Right forelimb (tissue), 1 donor: ENCODE results near the gene SORBS2.
"Not testable (repeated sequence)": the region's sequence is repeated elsewhere in the genome, so short reads cannot be mapped to it uniquely, and the experiment has no call there.

ENCODE experiments used
- DNase-seq: peaks from one replicate; pipeline ENCODE4 v3.0.0-alpha.2; 2018

Gene SORBS2

DNA sequence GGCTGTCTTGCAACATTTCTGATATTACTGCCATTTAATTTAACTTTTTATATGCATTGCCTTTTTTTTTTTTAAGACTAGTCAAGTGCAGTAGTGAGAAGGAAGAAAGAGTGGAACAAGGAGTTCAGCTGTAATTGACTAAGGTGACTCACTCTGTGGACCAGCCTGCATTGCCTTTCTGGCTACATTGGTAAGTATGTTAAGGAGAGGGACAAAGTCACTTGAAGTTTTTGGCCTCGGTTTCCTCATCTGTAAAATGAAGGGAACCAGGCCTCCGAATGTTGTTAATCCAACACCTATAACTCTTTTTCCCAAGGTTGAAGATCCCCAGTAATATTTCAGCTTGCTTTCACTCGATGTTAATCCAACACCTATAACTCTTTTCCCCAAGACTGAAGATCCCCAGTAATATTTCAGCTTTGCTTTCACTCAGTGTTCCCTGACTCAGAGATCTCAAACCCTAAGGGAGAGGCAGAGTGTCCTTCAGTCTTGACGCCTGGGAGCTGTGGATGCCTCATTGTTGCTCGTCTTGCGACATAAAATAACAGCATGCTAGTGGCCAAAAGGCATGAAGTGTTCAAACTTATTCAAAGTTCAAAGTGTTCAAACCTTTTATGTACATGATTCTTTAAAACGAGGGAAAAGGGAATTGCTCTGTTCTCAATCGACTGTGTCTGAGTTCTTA lies 102.0 kb downstream of the SORBS2 start:
- DNase-seq, result no peak

DNA sequence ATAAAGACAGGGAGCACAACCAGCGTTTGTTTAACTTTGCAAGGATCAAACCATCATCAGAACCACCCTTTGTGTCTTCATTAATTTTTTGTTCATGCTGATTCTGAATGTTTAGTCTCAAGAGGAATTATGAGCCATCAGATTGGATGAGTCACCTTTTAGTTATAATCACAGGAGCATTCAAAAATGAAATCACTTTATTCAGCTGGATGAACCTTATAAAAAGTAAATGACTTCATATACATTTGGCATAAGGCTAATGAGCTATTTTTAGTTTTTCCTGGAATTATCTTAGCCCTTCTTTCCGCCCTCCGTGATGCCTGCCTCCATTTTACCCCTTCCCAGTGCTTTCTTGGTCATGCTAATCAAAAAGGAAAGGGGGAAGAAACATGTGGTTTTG lies 103.6 kb downstream of the SORBS2 start:
- DNase-seq, result no peak

- not testable (repeated sequence) for DNase-seq
Measured at GRCh38 chr4:185707622-185708021, 104.4 kb downstream of the SORBS2 start.

DNA sequence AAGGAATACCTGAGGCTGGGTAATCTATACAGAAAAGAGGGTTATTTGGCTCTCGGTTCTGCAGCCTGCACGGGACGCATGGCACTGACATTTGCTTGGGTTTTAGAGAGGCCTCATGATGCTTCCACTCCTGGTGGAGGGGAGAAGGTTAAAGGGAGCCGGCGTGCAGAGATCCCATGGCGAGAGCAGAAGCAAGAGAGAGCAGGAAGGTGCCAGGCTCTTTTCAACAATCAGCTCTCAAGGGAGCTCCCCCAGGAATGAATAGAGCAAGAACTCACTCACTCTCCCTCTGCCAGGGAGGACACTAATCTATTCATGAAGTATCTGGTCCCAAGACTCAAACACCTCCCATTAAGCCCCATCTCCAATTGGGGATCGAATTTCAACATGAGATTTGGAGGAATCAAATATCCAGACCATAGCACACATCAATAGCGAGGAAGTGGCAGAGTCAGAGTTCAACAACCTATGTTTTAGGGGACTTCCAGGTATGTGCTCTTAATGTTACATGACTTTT lies 109.8 kb downstream of the SORBS2 start:
- no peak for DNase-seq

GRCh38 chr4:185700630-185701029 lies 111.4 kb downstream of the SORBS2 start:
- no peak for DNase-seq

- no peak for DNase-seq
Measured at GRCh38 chr4:185700048-185700447, 111.9 kb downstream of the SORBS2 start.

GRCh38 chr4:185697488-185697887 lies 114.5 kb downstream of the SORBS2 start:
- DNase-seq, result no peak

GRCh38 chr4:185695743-185696142 lies 116.3 kb downstream of the SORBS2 start:
- DNase-seq, result no peak

GRCh38 chr4:185693548-185694215 lies 118.3 kb downstream of the SORBS2 start:
- no peak for DNase-seq

GRCh38 chr4:185689407-185689806 lies 122.6 kb downstream of the SORBS2 start:
- DNase-seq, result no peak

DNA sequence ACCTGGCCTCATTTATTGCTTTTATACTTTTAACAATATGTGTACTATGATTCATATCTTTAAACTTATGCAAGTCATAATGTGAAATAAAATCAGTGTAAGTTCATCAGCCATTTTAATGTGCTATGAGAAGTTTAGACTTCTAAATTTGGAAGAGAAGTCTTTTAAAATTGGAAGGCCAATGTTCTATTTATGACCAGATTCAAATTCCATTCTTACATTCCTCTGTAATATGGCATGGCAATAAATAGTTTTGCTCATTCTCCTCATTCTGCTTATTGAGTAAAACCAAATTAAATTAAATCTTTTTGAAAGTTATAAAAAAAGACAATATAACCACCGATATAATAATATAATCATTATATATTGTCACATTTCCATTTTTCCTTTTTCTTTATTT lies 126.2 kb downstream of the SORBS2 start:
- DNase-seq, result no peak

DNA sequence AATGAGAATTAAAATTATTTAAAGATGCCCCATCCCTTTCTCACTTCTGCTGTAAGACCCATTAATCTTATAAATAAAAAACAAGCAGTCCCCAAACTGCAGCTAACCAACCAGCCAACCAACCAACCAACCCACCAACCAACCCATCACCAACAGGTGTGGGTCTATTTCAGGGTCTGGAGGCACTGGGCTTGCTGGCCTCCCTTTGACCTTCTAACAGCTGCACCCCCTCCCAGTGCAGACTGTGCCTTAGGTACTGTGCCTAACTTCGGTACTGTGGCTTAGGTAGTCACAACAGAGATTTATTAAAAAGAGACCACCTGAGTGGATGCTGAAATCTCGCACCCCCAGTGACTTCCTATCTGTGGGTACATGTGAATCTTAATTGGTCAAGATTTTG lies 128.1 kb downstream of the SORBS2 start:
- DNase-seq, result no peak

DNA sequence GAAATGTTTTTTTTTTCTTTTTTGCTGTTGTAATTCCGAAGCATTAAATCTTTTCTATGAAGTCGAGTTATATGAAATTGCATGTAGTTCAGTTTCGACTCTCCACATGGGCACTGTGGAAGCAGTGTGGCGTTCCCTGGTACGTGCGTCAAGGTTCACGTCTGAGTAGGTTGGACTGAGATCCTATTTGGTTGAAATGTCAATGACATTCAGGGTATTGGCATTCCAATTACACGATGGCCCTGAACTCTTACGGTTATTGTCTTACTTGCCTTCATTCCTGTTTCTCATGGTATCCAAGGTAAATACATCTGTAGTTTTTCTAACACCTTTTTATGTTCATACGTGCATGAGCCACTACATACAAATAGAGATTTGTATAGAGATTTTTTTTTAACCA lies 128.8 kb downstream of the SORBS2 start:
- no peak for DNase-seq

DNA sequence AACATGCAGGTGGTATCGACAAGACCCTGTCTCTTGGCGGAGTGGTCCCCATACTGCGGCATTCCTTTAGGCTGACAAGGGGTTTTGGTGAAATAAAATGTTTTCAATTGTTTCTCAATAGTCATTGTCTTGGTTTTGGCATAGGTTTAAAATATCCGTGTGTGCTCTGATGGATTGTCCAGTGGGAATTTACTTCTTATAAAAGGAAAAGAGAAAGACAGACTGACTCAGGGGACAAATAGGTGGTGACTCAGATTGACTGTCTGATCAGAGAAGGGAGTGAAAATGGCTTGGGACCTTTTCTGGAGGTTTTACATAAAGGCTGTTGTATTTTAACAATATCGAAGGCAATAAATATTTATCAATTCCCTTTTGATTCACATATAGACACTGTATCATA lies 129.8 kb downstream of the SORBS2 start:
- DNase-seq, result no peak

GRCh38 chr4:185681604-185682003 lies 130.4 kb downstream of the SORBS2 start:
- DNase-seq, result no peak

GRCh38 chr4:185680617-185681016 lies 131.4 kb downstream of the SORBS2 start:
- no peak for DNase-seq

DNA sequence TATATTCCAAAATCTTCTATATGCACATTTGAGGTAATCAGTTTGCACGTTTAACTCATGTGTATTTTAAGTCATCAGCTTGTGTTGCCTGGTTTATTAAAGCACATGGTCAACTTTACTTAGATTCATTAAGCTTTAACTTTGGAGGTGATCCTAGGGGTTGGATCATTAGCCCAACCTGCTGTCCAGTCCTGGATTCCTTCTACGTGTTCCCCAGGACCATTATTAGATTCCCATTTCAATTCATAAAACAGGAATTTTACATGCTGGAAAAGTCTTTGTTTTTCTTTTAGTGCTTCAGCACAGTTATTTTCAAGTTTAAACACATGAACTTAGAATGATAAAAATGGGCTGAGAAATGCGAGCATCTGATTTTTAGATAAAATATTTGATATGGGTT lies 132.5 kb downstream of the SORBS2 start:
- no peak for DNase-seq

DNA sequence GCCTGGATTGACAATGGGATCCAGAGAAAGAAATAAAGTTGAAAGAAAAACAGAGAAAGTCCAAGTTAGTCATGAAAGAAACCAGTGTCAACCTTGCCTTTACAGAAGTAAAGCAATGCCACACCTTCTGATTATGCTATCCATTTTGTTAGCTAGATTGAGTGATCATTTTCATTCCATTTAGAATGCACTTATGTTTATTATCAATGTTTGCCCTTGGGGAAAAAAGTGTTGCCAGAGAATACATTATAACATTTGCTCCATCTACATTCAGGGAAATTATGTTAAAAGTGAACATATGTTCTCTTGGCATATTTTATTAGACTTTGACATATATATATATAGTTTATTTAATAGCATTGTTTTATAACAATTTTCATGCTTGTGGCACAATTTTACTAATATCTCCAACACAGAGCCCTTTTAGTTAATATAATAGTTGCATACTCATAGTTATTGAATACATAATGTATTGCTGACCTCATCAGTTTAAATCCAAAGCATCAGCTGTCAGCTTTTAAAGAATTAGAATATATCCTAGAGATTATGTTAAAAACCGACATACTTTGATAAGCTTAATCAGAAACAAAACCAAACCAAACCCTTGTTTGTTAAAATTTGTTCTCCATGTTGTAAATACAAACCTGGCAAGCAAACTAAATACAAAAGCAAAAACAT lies 134.2 kb downstream of the SORBS2 start:
- DNase-seq, result no peak

DNA sequence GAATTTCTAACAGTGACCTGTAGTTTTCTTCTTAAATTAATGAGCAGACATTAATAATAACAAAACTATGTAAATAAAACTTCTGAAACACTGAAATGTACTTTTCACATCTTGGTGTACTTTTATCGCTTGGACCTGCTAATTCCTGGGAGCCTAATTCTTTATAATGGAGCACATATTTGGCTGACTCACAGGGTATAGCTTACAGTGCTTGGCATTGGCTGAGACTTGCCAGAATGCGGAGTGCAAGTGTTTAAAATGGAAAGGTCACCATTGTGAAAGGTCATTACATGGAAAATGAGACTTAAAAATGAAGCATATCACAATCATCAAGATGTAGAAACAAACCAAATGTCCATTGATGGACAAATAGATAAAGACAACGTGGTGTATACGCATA lies 139.4 kb downstream of the SORBS2 start:
- DNase-seq, result no peak

GRCh38 chr4:185672151-185672550 lies 139.8 kb downstream of the SORBS2 start:
- no peak for DNase-seq

GRCh38 chr4:185671496-185671895 lies 140.5 kb downstream of the SORBS2 start:
- no peak for DNase-seq

GRCh38 chr4:185671066-185671465 lies 140.9 kb downstream of the SORBS2 start:
- no peak for DNase-seq

DNA sequence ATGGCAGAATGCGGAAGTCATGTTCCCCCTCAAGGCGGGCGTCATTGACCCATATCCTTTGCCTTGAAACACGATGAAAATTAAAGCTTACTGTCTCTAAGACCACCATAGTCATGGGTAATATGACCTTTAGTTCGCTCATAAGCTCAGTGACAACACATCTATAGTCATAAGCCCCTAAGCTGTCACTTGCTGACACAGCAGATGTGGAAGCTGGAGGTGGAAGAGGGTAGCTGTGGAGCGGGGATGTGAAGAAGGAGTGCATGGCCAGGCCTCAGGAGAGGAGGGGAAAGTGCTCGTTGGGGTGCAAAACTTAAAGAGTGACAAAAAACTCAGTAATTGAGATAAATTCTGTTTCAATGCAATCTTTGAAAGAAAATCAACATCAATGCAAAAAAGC lies 142.7 kb downstream of the SORBS2 start:
- no peak for DNase-seq

- no peak for DNase-seq
Measured at GRCh38 chr4:185666156-185666555, 145.8 kb downstream of the SORBS2 start.
